Temporal lobe (tissue), 1 donor: ENCODE results near the gene RGS3. TPM values are rescaled to one million over a fixed set of nuclear protein-coding genes. Genes with fewer than 3 reads are reported as not detected.

Experiments
- total RNA-seq: library from RNA; depleted of rRNA; stranded (reverse); fragments of >200 nt; gene quantifications from one replicate; pipeline ENCODE4 v1.2.3, GENCODE V29; 2014

RGS3 gene
- total RNA-seq, 1 donor from 2014 or later: 8.6 TPM

Other genes starting within 250 kb of the RGS3 start
- gene FKBP15, start 242.4 kb upstream of the RGS3 start, total RNA-seq: 8.1 TPM
- 7.9 TPM for gene SLC31A1, start 242.2 kb upstream of the RGS3 start, total RNA-seq
- 14.5 TPM for gene CDC26, start 188.2 kb upstream of the RGS3 start, total RNA-seq
- 17.0 TPM for gene PRPF4, start 188.1 kb upstream of the RGS3 start, total RNA-seq
- not detected for gene RNF183, start 160.4 kb upstream of the RGS3 start, total RNA-seq
- gene WDR31, start 123.5 kb upstream of the RGS3 start, total RNA-seq: 2.7 TPM
- 0.25 TPM for gene BSPRY, start 114.2 kb upstream of the RGS3 start, total RNA-seq
- 5.4 TPM for gene HDHD3, start 86.7 kb upstream of the RGS3 start, total RNA-seq
- gene ALAD, start 62.4 kb upstream of the RGS3 start, total RNA-seq: 14.3 TPM
- 26.8 TPM for gene POLE3, start 53.1 kb upstream of the RGS3 start, total RNA-seq
- gene C9orf43, start 53.0 kb upstream of the RGS3 start, total RNA-seq: 0.25 TPM